Dermis blood vessel endothelial cell (primary cell): ENCODE results near the gene KCNAB1. TPM values are rescaled to one million over a fixed set of nuclear protein-coding genes. Genes with fewer than 3 reads are reported as not detected.
A peak's percentile ranks its signal among the peaks of the same experiment; 100 is the strongest.
"Not testable (repeated sequence)": the region's sequence is repeated elsewhere in the genome, so short reads cannot be mapped to it uniquely, and the experiment has no call there.

ENCODE experiments used
- DNase-seq: peaks from one replicate; pipeline ENCODE4 v3.0.0; 2010
- total RNA-seq: library from RNA; depleted of rRNA; stranded (reverse); fragments of >200 nt; gene quantifications from 2 replicates; pipeline ENCODE4 v1.2.3, GENCODE V29; 2014

Gene KCNAB1
- total RNA-seq, 1 donor from 2014 or later: 0.17 TPM

- DNase-seq: not testable (repeated sequence)
Observed at GRCh38 chr3:156222381-156222780, 102.0 kb downstream of the KCNAB1 start.

- not testable (repeated sequence) for DNase-seq
Observed at GRCh38 chr3:156224046-156224445, 103.7 kb downstream of the KCNAB1 start.

GRCh38 chr3:156226676-156227420, 106.5 kb downstream of the KCNAB1 start:
- DNase-seq: no peak

DNA sequence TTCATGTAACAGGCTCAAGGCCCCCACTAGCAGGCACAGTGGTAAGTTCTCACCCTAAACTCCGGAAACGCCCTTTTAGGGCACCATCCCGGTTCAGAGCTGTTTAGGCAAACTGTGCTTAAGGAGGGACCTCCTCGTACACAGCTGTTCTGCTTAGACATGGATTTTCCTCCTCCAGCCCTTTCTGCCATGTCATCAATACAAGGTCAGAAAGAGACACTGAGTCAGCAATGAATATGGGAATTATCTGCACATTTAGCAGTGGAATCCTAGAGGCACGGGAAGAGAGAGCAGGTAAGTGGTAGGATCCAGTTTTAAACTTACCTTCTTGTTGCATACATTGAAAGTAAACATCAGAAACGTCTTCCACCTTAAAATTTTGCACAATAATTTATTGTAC, 107.3 kb downstream of the KCNAB1 start:
- DNase-seq: no peak

DNA sequence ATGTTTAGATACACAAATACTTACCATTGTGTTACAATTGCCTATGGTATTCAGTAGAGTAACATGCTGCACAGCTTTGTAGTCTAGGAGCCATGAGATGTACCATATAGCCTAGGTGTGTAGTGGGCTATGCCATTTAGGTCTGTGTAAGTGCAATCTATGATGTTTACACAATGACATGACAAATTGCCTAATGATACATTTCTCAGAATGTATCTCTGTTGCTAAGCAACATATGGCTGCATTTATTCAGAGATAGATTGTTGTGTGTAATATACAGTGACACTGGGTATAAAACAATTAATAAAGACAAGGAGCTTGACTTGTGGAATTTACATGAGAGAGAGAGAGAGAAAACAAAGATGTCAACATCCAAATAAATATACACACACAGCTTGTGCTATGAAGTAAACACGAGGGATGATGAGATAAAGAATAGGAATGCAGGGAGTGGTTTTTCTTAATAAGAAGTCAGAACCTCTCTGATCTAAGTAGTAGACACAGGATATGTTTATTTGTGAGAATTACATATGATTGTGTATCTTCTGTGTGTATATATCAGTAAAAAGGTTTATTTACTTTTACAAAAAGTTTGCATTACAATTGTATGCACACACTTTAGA, 110.0 kb downstream of the KCNAB1 start:
- DNase-seq: no peak

DNA sequence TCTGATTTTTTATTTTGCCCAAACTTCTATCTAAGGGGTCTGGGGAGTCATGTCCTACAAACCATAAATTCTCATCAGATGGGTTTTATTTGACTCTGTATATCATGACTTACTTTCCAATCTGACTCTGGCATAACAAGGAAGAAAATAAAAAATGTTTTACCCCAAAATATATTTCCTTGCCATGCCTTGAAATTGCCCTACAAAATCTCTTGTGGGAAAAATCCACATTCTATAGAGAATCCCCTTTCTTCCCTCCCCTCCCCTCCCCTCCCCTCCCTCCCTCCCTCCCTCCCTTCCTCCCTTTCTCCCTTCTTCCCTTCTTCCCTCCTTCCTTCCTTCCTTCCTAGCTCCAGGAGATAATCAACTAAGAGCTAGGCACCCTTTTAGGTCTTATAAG, 110.8 kb downstream of the KCNAB1 start:
- not testable (repeated sequence) for DNase-seq

GRCh38 chr3:156233876-156234275, 113.5 kb downstream of the KCNAB1 start:
- no peak for DNase-seq

DNA sequence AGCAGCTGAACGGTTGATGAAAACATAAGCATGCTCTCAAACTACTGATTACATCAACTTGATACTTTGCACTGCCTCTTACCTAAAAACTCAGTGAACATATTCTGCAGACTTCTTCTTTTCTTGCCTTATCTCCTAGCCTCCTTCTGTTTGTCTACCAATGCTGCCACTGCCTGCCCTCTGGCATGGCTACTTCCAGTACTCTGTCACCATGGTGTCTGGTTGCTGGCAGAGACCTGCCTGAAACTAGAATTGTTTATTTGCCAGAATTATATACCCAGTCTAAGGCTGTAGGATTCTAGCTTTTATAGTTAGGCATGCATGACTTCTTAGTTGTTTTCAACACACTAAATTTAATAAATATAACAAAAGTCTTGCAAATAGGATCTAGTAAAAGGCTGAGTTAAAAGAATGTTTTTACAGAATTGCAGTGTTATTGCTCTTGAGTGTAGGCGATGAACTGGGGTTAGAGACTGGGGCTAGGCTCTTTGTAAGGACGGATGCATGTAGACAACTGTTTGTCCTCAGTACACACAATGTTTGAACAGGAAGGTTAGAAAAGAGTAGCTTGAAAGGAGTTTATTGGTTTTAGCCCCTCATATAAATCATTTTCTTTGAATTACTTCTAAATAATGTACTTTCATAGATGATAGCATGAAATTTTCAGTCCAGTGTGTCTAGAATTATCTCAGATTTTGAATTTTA, 116.3 kb downstream of the KCNAB1 start:
- DNase-seq: no peak

DNA sequence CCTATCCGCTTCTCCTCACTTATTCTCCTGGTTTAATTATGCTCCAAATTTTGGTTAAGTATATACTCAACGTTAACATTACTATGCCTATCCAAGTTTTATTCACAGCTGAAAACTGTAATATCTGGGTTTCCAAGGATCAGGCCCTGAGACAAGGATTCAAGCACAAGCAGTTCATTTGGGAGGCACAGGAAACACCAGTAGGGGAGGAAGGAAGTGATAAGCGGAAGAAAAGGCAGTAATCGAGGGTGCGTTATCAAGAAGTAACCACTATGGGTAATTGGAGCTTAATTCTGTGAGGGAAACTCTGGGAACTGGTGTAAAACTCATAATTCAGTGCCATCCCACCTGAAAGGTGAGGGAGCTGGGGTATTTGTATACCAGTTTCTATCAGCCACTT, 120.3 kb downstream of the KCNAB1 start:
- DNase-seq: peak; percentile 47

DNA sequence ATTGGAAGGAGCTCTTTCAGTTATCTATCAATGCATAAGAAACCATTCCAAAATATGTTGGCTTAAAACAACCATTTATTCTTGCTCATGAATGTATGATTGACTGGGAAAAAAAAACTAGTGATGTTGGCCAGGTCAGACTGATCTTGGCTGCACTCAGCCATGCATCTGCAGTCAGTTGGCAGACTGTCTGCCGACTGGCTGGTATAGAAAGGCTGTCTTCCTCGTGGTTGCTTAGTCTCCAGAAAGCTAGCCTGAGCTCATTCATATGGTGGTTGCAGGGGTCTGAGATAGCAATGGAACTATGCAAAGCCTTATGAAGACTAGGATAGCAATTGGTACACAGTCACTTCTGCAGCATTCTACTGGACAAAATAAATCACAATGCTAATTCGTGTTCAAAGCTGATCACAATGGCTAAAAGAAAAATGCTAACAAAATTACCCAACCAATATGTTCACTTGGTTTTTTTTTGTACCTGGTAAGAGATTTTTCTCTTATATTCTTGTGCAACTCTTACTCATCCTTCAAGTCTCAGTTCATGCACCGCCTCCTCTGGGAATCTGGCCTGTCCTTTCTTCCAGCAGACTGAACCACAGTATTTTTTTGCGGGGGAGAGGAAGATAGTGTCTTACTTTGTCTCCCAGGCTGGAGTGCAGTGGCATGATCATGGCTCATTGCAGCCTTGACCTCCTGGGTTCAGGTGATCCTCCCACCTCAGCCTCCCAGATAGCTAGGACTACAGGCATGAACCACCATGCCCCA, 126.8 kb downstream of the KCNAB1 start:
- DNase-seq: no peak

- no peak for DNase-seq
Observed at GRCh38 chr3:156250550-156250949, 130.2 kb downstream of the KCNAB1 start.

DNA sequence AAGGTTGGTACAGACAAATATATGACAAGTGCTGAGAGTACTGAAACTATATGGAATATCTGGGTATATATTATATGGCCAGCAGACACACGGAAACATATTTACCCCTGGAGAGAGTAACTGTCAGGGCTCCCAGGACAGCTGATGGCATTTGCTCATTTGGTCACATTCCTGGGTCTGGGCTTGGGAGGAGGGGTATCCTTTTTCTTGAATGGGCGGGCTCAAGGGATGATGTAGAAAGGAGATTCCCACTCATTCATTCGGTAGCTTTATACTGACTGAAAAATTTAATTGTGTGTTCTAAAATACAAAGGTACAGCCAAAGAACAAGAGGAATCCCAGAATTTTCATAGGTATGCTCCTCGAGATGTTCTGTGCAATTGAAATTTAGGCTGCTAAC, 131.0 kb downstream of the KCNAB1 start:
- DNase-seq: no peak

GRCh38 chr3:156252656-156253055, 132.3 kb downstream of the KCNAB1 start:
- peak; percentile 9 for DNase-seq

GRCh38 chr3:156253150-156253549, 132.8 kb downstream of the KCNAB1 start:
- no peak for DNase-seq

- DNase-seq: peak; percentile 12
Observed at GRCh38 chr3:156256256-156256655, 135.9 kb downstream of the KCNAB1 start.

DNA sequence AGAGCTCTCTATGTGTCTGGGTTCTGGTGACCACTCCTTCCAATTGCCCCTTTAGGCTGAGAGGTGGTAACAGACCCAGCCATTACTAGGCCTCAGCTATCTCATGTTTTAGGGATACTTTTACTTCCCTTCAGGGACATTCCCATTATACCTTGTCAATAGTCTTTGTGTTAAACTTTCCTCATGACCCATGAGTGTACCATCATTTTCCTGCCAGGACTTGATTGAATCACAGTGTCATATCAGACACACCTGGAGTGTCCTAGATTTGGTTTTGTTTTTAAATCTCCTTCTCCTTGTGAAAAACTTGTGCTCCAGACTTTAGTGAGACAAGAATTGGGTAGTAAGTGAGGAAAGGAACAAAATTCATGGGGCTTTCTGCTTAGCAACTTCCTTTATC, 136.6 kb downstream of the KCNAB1 start:
- DNase-seq: no peak

GRCh38 chr3:156258301-156258700, 137.9 kb downstream of the KCNAB1 start:
- no peak for DNase-seq

DNA sequence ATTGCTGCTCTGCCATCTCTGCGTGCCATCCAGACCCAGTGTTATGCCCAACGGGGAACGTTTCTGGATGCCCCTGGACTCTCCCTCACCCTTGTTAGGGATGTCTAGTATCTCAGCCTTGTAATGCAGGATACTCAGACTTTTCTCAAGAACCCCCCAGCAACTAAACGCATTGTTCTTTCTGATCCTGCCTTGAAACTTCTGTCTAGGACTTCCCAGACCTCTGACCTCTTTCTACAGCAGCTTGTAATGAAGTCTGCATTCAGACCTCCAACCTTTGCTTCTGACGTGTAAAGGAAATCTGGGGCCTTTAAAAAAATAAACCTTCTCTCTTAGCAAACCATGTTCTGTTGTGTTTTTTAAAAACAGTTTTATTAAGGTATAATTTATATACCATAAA, 139.5 kb downstream of the KCNAB1 start:
- DNase-seq: peak; percentile 79

DNA sequence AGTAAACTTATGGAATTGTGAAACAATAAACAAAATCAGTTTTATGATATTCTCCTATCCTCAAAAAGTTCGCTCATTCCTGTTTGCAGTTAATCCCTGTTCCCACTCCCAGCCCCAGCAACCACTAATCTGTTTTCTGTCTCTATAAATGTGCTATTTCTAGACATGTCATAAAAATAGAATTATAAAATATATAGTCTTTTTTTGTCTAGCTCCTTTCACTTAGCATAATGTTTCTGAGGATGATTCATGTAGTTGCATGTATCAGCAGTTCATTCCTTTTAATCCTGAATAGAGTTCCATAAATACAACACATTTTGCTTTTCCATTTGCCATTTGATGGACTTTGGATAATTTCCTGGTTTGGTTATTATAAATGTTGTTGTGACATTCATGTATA, 140.0 kb downstream of the KCNAB1 start:
- DNase-seq: peak; percentile 13

DNA sequence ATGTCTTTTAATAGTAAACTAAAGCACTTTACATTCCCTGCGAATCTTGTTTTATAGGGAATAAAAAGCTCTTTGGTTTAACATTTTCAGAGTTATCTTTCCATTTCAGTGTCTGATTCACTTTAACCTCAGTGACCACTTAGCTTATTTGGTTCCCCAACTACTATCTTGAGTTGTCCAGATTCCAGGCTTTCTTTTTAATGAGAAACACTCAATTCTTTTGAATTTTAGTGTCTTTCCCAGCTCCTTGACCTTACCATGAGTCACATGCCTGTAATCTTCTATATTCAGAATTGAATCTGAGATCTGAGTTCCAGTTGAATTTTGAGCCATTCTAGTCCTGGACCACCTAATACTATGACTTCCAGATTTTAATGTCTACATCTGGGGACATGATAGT, 144.4 kb downstream of the KCNAB1 start:
- no peak for DNase-seq

DNA sequence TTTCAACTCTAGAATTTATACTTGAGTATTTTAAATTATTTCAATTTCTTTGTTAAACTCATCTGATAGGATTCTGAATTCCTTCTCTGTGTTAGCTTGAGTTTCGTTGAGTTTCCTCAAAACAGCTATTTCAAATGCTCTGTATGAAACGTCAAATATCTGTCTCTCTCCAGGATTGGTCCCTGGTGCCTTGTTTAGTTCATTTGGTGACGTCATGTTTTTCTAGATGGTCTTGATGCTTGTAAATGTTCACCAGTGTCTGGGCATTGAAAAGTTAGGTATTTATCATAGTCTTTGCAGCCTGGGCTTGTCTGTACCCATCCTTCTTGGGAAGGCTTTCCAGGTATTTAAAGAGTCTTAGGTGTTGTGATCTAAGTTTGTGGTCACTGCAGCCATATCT, 151.1 kb downstream of the KCNAB1 start:
- no peak for DNase-seq

- no peak for DNase-seq
Observed at GRCh38 chr3:156271995-156272719, 151.8 kb downstream of the KCNAB1 start.
